ENCODE data around the gene LGALS8. TPM values are rescaled to one million over a fixed set of nuclear protein-coding genes. Genes with fewer than 3 reads are reported as not detected.
"Not testable (repeated sequence)": the region's sequence is repeated elsewhere in the genome, so short reads cannot be mapped to it uniquely, and the experiment has no call there.

Gene LGALS8
- total RNA-seq, 3 donors from 2014 or later = 55.3 to 74.3 (median 56.4) TPM

GRCh38 chr1:236568285-236568894, 44.6 kb downstream of the LGALS8 start:
- intact Hi-C loops (cut with DNase I, micrococcal nuclease) = no loop called here
- DNase-seq (no peak), ATAC-seq (no peak)
- no peak overlapping the region for H3K4me3 ChIP-seq
- no peaks in the 10 kb centered on the region for H3K36me3 ChIP-seq (ENCODE audit: low read depth)
- TF ChIP-seq, protein P1, sequence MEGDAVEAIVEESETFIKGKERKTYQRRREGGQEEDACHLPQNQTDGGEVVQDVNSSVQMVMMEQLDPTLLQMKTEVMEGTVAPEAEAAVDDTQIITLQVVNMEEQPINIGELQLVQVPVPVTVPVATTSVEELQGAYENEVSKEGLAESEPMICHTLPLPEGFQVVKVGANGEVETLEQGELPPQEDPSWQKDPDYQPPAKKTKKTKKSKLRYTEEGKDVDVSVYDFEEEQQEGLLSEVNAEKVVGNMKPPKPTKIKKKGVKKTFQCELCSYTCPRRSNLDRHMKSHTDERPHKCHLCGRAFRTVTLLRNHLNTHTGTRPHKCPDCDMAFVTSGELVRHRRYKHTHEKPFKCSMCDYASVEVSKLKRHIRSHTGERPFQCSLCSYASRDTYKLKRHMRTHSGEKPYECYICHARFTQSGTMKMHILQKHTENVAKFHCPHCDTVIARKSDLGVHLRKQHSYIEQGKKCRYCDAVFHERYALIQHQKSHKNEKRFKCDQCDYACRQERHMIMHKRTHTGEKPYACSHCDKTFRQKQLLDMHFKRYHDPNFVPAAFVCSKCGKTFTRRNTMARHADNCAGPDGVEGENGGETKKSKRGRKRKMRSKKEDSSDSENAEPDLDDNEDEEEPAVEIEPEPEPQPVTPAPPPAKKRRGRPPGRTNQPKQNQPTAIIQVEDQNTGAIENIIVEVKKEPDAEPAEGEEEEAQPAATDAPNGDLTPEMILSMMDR (IDR thresholded peaks at IDR 0.05) = no peak
- no peaks in the 10 kb centered on the region for H3K4me1 ChIP-seq (ENCODE audit: low read depth)
- no peaks in the 10 kb centered on the region for H3K9me3 ChIP-seq

- ATAC-seq (no peak), DNase-seq (no peak)
- Histone ChIP-seq H3K36me3 (ENCODE audit: low read depth) (no peaks in the 10 kb centered on the region), H3K4me1 (ENCODE audit: low read depth) (no peaks in the 10 kb centered on the region), H3K9me3 (no peaks in the 10 kb centered on the region), H3K4me3 (no peak overlapping the region)
- TF ChIP-seq, protein P1 (IDR thresholded peaks at IDR 0.05) = no peak
- intact Hi-C loops (cut with DNase I, micrococcal nuclease) = no loop called here
Observed at GRCh38 chr1:236575523-236575922, 51.7 kb downstream of the LGALS8 start.

DNA sequence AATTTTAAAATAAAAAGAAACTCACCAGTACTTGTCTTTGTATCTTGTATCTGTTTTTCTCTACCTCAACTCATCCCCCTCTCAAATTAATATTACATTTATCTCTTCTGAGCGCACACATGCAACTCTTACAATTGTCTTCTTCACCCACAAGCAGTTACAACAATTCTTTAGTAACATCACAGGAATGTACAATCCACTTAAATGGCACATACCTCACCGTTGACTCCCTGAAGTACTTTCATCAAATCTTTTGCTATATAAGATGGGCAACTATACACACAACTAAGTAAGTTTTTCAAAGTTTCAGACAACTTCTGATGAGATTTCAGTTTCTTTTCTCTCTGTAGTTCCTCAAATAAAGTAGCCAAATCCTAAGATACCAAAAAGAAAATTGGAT, 52.2 kb downstream of the LGALS8 start:
- Histone ChIP-seq H3K4me3 (no peak overlapping the region), H3K36me3 (ENCODE audit: low read depth) (no peaks in the 10 kb centered on the region), H3K4me1 (ENCODE audit: low read depth) (no peaks in the 10 kb centered on the region), H3K9me3 (no peaks in the 10 kb centered on the region)
- DNase-seq (no peak), ATAC-seq (no peak)
- intact Hi-C loops (cut with DNase I, micrococcal nuclease) = no loop called here
- TF ChIP-seq, protein P1 (IDR thresholded peaks at IDR 0.05) = no peak

DNA sequence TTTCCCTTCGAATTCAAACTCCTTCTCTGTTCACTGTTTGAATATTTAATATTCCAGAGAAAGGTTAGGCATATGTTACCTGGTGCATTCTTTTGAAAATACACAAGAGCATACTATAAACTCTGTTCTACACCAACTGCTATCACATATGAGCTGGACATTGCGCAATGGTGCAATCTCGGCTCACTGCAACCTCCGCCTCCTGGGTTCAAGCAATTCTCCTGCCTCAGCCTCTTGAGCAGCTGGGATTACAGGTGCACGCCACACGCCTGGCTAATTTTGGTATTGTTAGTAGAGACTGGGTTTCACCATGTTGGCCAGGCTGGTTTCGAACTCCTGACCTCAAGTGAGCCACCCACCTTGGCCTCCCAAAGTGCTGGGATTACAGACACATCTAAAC, 53.3 kb downstream of the LGALS8 start:
- H3K36me3 ChIP-seq (ENCODE audit: low read depth); intact Hi-C loops (cut with DNase I, micrococcal nuclease); H3K4me3 ChIP-seq; H3K4me1 ChIP-seq (ENCODE audit: low read depth); ATAC-seq; DNase-seq; H3K9me3 ChIP-seq: not testable (repeated sequence)

DNA sequence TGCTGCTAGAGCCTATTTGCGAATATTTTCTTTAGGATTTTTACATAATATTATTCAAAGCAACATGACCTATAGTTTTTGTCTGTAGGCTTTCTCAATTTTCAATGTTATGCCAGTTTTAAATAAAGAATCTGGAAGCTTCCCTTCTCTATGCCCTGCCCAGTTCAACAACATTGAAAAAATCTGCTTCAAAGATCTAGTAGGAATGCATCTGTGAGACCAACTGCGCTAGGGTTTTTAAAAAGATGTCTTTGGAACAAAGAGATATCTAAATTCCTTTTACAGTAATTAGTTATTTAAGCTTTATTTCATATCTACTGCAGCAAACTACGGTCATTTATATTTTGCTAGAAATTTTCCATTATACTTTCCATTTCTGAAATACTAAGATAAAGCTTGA, 54.9 kb downstream of the LGALS8 start:
- ATAC-seq (no peak), DNase-seq (no peak)
- no peak overlapping the region for H3K4me3 ChIP-seq
- no peaks in the 10 kb centered on the region for H3K36me3 ChIP-seq (ENCODE audit: low read depth)
- H3K9me3 ChIP-seq = no peaks in the 10 kb centered on the region
- H3K4me1 ChIP-seq (ENCODE audit: low read depth) = no peaks in the 10 kb centered on the region
- intact Hi-C loops (cut with DNase I, micrococcal nuclease) = no loop called here
- TF ChIP-seq, protein P1 (IDR thresholded peaks at IDR 0.05) = no peak

GRCh38 chr1:236580404-236580803, 56.6 kb downstream of the LGALS8 start:
- H3K4me3 ChIP-seq; DNase-seq; H3K36me3 ChIP-seq (ENCODE audit: low read depth); ATAC-seq; H3K9me3 ChIP-seq; intact Hi-C loops (cut with DNase I, micrococcal nuclease); H3K4me1 ChIP-seq (ENCODE audit: low read depth): not testable (repeated sequence)

DNA sequence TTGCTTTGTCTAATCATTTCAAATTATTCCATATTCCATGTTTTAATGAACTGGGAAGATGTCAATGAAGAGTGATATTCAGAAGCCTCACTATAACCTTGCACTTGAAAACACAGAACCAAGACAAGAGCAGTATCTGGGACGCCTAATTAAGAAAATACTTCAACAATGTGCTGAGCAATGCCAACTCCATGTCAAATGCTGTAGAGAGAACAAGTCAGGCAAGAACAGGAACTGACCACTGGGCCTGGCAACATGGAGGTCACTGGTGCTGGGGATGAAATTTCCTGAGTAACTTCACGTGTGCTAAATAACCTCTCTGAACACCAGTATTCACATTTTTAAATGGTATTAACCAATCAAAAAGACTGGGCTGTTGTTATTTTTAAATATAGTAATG, 57.7 kb downstream of the LGALS8 start:
- Histone ChIP-seq H3K9me3 (no peaks in the 10 kb centered on the region), H3K36me3 (ENCODE audit: low read depth) (no peaks in the 10 kb centered on the region)

More for the DNA sequence above, 57.7 kb downstream of the LGALS8 start:
- ATAC-seq = no peak
- H3K4me3 ChIP-seq = no peak overlapping the region
- H3K4me1 ChIP-seq (ENCODE audit: low read depth) = no peaks in the 10 kb centered on the region
- DNase-seq = no peak
- TF ChIP-seq, protein P1 (IDR thresholded peaks at IDR 0.05) = no peak
- intact Hi-C loops (cut with DNase I, micrococcal nuclease) = no loop called here

All from mucosa of descending colon (tissue), 3 donors.